ENCODE results near the gene VWA8.
A peak's percentile ranks its signal among the peaks of the same experiment; 100 is the strongest.

Gene VWA8

DNA sequence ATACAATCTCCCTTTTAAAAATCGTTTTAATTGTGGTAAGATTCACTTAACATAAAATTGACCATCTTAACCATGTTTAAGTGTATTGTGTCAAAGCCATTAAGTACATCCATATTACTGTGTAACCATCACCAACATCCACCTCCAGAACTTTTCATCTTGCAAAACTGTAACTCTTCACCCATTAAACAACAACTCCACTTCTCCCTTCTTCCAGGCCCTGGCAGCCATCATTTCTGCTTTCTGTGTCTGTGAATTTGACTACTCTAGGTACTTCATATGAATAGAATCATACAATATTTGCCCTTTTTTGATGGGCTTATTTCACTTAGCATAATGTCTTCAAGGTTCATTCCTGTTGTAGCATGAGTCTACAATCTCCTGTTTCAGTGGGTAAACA is 36.5 kb upstream of the VWA8 start:
- no peak for DNase-seq (ENCODE audit: extremely low spot score)
- TF ChIP-seq, protein P1, sequence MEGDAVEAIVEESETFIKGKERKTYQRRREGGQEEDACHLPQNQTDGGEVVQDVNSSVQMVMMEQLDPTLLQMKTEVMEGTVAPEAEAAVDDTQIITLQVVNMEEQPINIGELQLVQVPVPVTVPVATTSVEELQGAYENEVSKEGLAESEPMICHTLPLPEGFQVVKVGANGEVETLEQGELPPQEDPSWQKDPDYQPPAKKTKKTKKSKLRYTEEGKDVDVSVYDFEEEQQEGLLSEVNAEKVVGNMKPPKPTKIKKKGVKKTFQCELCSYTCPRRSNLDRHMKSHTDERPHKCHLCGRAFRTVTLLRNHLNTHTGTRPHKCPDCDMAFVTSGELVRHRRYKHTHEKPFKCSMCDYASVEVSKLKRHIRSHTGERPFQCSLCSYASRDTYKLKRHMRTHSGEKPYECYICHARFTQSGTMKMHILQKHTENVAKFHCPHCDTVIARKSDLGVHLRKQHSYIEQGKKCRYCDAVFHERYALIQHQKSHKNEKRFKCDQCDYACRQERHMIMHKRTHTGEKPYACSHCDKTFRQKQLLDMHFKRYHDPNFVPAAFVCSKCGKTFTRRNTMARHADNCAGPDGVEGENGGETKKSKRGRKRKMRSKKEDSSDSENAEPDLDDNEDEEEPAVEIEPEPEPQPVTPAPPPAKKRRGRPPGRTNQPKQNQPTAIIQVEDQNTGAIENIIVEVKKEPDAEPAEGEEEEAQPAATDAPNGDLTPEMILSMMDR (IDR thresholded peaks at IDR 0.05; ENCODE audit: control extremely low read depth, extremely low read depth, low read depth, missing control alignments), result no peak
- CTCF ChIA-PET, result no interaction called here
- POLR2A ChIA-PET, result no interaction called here

DNA sequence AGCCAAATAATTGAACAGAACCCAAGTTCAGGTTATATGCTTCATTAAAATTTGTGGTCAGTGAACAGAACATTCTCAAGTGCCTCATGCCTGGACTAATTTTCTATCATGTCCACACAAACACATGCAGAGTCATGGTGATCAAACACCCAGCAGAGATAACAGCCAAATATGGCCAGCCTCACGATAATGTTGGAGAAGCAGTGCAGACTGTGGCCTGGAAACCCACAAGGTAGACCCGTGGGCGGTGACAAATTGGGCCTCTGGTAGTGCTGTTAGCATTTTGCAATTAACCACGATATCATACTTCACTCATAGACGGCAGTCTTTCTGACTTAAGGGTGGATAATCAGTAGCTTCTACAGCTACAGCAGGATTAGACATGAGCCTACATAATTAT is 35.0 kb upstream of the VWA8 start:
- DNase-seq (ENCODE audit: extremely low spot score), result peak; percentile 21
- ChIA-PET CTCF (no interaction called here), POLR2A (no interaction called here)
- TF ChIP-seq, protein P1 (IDR thresholded peaks at IDR 0.05; ENCODE audit: control extremely low read depth, extremely low read depth, low read depth, missing control alignments), result no peak

DNA sequence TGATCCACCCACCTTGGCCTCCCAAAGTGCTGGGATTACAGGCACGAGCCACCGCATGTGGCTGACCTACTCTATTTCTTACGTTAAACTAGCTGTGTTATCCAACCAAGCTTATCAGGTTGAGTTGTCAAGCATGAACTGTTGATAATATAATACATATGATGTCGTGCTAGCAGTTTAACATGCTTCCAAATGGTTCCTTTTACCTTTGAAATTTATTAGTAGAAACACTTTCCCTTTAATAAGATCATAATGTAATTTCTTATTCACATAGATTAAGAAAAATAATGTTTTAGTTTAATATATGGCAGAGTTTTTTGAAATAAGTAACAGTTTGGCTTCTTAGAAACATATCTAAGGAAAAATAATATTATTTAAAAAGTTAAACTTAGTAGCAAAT is 34.4 kb upstream of the VWA8 start:
- ChIA-PET CTCF (no interaction called here), POLR2A (no interaction called here)
- TF ChIP-seq, protein P1 (IDR thresholded peaks at IDR 0.05; ENCODE audit: control extremely low read depth, extremely low read depth, low read depth, missing control alignments), result no peak

DNA sequence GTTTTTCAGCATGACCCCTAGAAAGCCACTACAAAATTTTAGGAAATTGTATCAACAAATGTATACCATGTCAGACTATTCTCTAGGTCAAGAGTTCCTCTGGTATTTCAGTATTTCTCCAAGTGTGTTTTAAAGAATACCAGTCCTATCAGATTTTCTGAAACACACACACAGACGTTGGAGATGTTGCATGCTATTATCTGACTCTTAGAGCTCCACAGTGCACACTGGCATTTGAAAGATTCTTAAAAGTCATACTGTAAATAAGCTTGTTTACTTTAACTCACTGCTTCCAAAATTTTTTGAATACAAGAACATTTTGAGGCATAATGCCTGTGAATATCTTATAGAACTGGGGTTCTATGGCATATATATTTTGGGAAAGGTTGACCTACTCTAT is 33.8 kb upstream of the VWA8 start:
- POLR2A ChIA-PET, result no interaction called here
- CTCF ChIA-PET, result interaction anchor here (0.8 kb wide), 1 partner anchor 11 kb away, joined by 3 read pairs; no protein-coding TSS in a partner anchor

More for the DNA sequence above, 34.4 kb upstream of the VWA8 start:
- no peak for DNase-seq (ENCODE audit: extremely low spot score)

DNA sequence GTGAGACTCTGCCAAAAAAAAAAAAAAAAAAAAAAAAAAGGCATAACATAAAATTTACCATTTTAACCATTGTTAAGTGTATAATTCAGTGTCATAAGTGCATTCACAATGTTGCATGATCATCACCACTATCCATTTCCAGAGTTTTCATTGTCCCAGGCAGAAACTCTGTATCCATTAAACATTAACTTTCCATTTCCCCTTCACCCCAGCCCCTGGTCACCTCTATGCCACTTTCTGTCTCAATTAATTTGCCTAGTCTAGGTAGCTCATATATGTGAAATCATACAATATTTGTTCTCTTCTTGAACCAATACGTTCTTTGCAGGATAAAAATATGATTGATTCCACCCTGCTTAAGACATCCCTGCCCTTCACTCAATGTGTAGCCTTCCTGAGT is 31.0 kb upstream of the VWA8 start:
- POLR2A ChIA-PET, result no interaction called here
- no peak for DNase-seq (ENCODE audit: extremely low spot score)
- TF ChIP-seq, protein P1 (IDR thresholded peaks at IDR 0.05; ENCODE audit: control extremely low read depth, extremely low read depth, low read depth, missing control alignments), result no peak
- CTCF ChIA-PET, result interaction anchor here (0.7 to 2.5 kb wide), 5 partner anchors 8 to 324 kb away, joined by 3 to 10 read pairs (median 5); no protein-coding TSS in a partner anchor

More for the DNA sequence above, 33.8 kb upstream of the VWA8 start:
- TF ChIP-seq, protein P1 (IDR thresholded peaks at IDR 0.05; ENCODE audit: control extremely low read depth, extremely low read depth, low read depth, missing control alignments), result no peak
- DNase-seq (ENCODE audit: extremely low spot score), result no peak

DNA sequence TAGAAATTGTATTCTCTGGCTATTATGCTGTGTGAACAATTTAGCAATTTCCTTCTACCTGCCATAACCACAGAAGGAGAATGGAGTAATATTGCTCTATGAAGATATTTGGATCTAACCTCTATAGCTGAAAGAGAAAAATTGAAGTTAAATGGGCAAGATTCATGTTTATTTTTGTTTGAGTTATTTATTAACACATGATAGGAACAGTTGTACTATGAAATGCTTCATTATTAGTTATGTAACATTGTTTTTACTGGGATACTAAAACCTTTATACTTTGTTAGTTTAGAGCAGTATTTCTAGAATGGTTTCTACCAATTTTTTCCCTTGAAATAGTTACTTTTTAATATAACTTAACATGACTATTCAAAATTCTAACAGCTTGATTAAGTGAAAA is 27.3 kb upstream of the VWA8 start:
- ChIA-PET POLR2A (no interaction called here), CTCF (interaction anchor here (1.5 kb wide), 1 partner anchor 319 kb away, joined by 3 read pairs; no protein-coding TSS in a partner anchor)
- TF ChIP-seq, protein P1 (IDR thresholded peaks at IDR 0.05; ENCODE audit: control extremely low read depth, extremely low read depth, low read depth, missing control alignments), result no peak
- DNase-seq (ENCODE audit: extremely low spot score), result no peak
